NT2/D1 (cell line): ENCODE results near the gene PRPF40A.

Experiments
- YY1 ChIP-seq: IDR thresholded peaks from 2 replicates; pipeline ENCODE4 v1.6.1; 2011; ENCODE audit not compliant: insufficient read length, insufficient read depth
- ZNF274 ChIP-seq: IDR thresholded peaks from 2 replicates; pipeline ENCODE4 v1.6.1; 2011; ENCODE audit warnings: mild to moderate bottlenecking, low read depth, low read length

GRCh38 chr2:152676461-152676860, 40.8 kb downstream of the PRPF40A start:
- no peak for TF ChIP-seq ZNF274
- no peak for TF ChIP-seq YY1
